HepG2 (cell line): ENCODE results near the gene CARMIL3. TPM values are rescaled to one million over a fixed set of nuclear protein-coding genes. Genes with fewer than 3 reads are reported as not detected.

Experiments used
- ATAC-seq: fragments of 200-7000 bp; cut with Tn5 transposase; 3 replicates; pipeline ENCODE4 v1.9.1; 2020; ENCODE audit warnings: mild to moderate bottlenecking, moderate library complexity
- BruUV-seq: library from RNA; stranded (reverse); fragments of 400-500 nt; replicated peaks from 2 replicates; lab custom pipeline; 2021; lab: Mats Ljungman, UMichigan
- CTCF ChIA-PET: fragments of 300-600 bp; formaldehyde crosslinking; extraction: SDS; loops from one replicate; lab custom pipeline; 2021; ENCODE audit warnings: low total read pairs, inconsistent platforms, low intra/inter-chr PET ratio; lab: Yijun Ruan, JAX
- POLR2A ChIA-PET: fragments of 350-600 bp; sonication (Branson Sonifier 250); formaldehyde crosslinking; loops from one replicate; lab custom pipeline; 2020; ENCODE audit warnings: antibody characterized with exemption, inconsistent platforms; lab: Yijun Ruan, JAX
- DNase-seq: peaks from one replicate; pipeline ENCODE4 v3.0.0-alpha.2; 2015; ENCODE audit warnings: low spot score
- FAIRE-seq: peaks from 3 replicates; lab custom pipeline; 2011; peaks lifted over from hg19 to GRCh38; lab: Jason Lieb, UNC
- H2AFZ ChIP-seq: one replicate; pipeline ENCODE4 v1.6.1; 2011; ENCODE audit warnings: low read length, inconsistent platforms
- H3K27ac ChIP-seq: fragments of 300-600 bp; 3 replicates; pipeline ENCODE4 v1.8.0; 2011; ENCODE audit warnings: mixed run types, mild to moderate bottlenecking, mixed read lengths, low read length, inconsistent platforms; ENCODE audit not compliant: insufficient read depth; ENCODE audit errors: extremely low read length
- H3K27me3 ChIP-seq, 2 experiments: fragments of 200-600 bp in 1 of 2; 2 replicates in 1 of 2; 3 replicates in 1 of 2; pipeline versions ENCODE4 v1.6.0 to v1.8.0; 2011; ENCODE audit warnings: low read length in 2 of 2, mild to moderate bottlenecking in 2 of 2, moderate library complexity in 2 of 2, inconsistent platforms in 1 of 2; ENCODE audit not compliant: insufficient read depth in 2 of 2, control insufficient read depth in 1 of 2
- H3K36me3 ChIP-seq, 2 experiments: fragments of 200-600 bp in 1 of 2; replicated peaks in 1 of 2; 2 replicates in 1 of 2; 3 replicates in 1 of 2; pipeline versions ENCODE4 v1.5.1 to v1.8.0; 2011; ENCODE audit warnings: low read length in 2 of 2, inconsistent platforms in 1 of 2; ENCODE audit not compliant: insufficient read depth in 2 of 2, control insufficient read depth in 1 of 2
- H3K4me1 ChIP-seq: 2 replicates; pipeline ENCODE4 v1.5.1; 2012; ENCODE audit warnings: low read length, inconsistent platforms; ENCODE audit not compliant: insufficient read depth
- H3K4me2 ChIP-seq: 2 replicates; pipeline ENCODE4 v1.6.0; 2011; ENCODE audit warnings: low read depth, low read length, inconsistent platforms
- H3K4me3 ChIP-seq, 3 experiments: fragments of 200-600 bp in 1 of 3; sonication (generic), shearing (Covaris generic) in 1 of 3; replicated peaks in 1 of 3; 2 replicates each; pipeline ENCODE4 v1.5.1; 2011 to 2016; ENCODE audit warnings: low read length in 3 of 3, inconsistent platforms in 2 of 3, low read depth in 2 of 3, mild to moderate bottlenecking in 2 of 3, control low read depth in 1 of 3, mixed read lengths in 1 of 3; ENCODE audit not compliant: insufficient read depth in 1 of 3
- H3K79me2 ChIP-seq: one replicate; pipeline ENCODE4 v1.6.1; 2011; ENCODE audit warnings: low read length, inconsistent platforms; ENCODE audit not compliant: insufficient read depth
- H3K9ac ChIP-seq: 2 replicates; pipeline ENCODE4 v1.6.0; 2011; ENCODE audit warnings: mild to moderate bottlenecking, low read depth, low read length, inconsistent platforms; ENCODE audit not compliant: insufficient read depth
- H3K9me3 ChIP-seq: 2 replicates; pipeline ENCODE4 v1.5.1; 2012; ENCODE audit warnings: mild to moderate bottlenecking, low read length
- H4K20me1 ChIP-seq: 2 replicates; pipeline ENCODE4 v1.6.0; 2011; ENCODE audit warnings: inconsistent platforms, mild to moderate bottlenecking, low read length, moderate library complexity; ENCODE audit not compliant: insufficient read depth
- ARHGAP35 ChIP-seq: sonication (generic); formaldehyde crosslinking; IDR thresholded peaks from 2 replicates; pipeline ENCODE4 v1.9.0; 2022; ENCODE audit warnings: mild to moderate bottlenecking, inconsistent platforms, moderate library complexity, missing genetic modification reagents, borderline replicate concordance
- BCL3 ChIP-seq: sonication (generic); formaldehyde crosslinking; IDR thresholded peaks from 2 replicates; pipeline ENCODE4 v1.5.1; 2020; ENCODE audit warnings: mild to moderate bottlenecking, missing genetic modification reagents, moderate library complexity
- HES4 ChIP-seq: sonication (generic); formaldehyde crosslinking; IDR thresholded peaks from 2 replicates; pipeline ENCODE4 v1.9.0; 2021; ENCODE audit warnings: mild to moderate bottlenecking, missing genetic modification reagents, borderline replicate concordance
- KLF6 ChIP-seq: IDR thresholded peaks from 2 replicates; pipeline ENCODE4 v1.8.0; 2016; ENCODE audit warnings: missing biosample characterization, missing genetic modification reagents
- NR2C2 ChIP-seq: sonication (generic); formaldehyde crosslinking; IDR thresholded peaks from 2 replicates; pipeline ENCODE4 v1.4.0; 2020; ENCODE audit warnings: missing genetic modification reagents, mild to moderate bottlenecking, moderate library complexity, borderline replicate concordance
- SRSF1 ChIP-seq: fragments of 200-400 bp; formaldehyde crosslinking; optimal IDR thresholded peaks from 2 replicates; pipeline ENCODE3; 2017; ENCODE audit warnings: mild to moderate bottlenecking, low read depth, low read length, moderate library complexity
- SRSF9 ChIP-seq: fragments of 200-400 bp; formaldehyde crosslinking; IDR thresholded peaks from 2 replicates; pipeline ENCODE4 v1.6.1; 2018; ENCODE audit warnings: borderline replicate concordance, mild to moderate bottlenecking, low read depth, low read length; ENCODE audit not compliant: insufficient read depth, poor library complexity, severe bottlenecking
- ZNF709 ChIP-seq: sonication (generic); formaldehyde crosslinking; IDR thresholded peaks from 2 replicates; pipeline ENCODE4 v1.5.0; 2020; ENCODE audit warnings: mild to moderate bottlenecking, missing genetic modification reagents
- WGBS: methylation state at CpG from one replicate; pipeline ENCODE4 v1.1.6; 2017; ENCODE audit warnings: low lambda C conversion rate; 5-methylcytosine and 5-hydroxymethylcytosine counted together
- in situ Hi-C: cut with HindIII; loops from 2 replicates; pipeline ENCODE4 v1.10.0; 2017; ENCODE audit warnings: low pct_unique_long_range_greater_than_20kb; ENCODE audit not compliant: extremely low pct_ligation_motif_present
- intact Hi-C: fragments of 100-400 bp; cut with micrococcal nuclease; formaldehyde crosslinking; loops from one replicate; pipeline ENCODE4 v1.10.0; 2022; ENCODE audit not compliant: unreplicated experiment
- polyA plus RNA-seq, 8 experiments: library from polyadenylated mRNA; depleted of rRNA in 3 of 8; stranded (reverse) in 7 of 8; unstranded in 1 of 8; fragments of >200 nt; fragmentation: Illumina TruSeq in 4 of 8; extraction: Trizol in 4 of 8; gene quantifications; 2 replicates each; pipeline versions ENCODE4 v1.2.1 to v1.2.3, GENCODE V29; 2011 to 2016; ENCODE audit warnings: low read depth in 4 of 8, missing spikeins in 1 of 8, mixed read lengths in 1 of 8; ENCODE audit not compliant: insufficient read depth in 1 of 8
- total RNA-seq, 5 experiments: library from RNA; depleted of rRNA; stranded (reverse); fragments of >200 nt; fragmentation: Illumina TruSeq; extraction: Trizol; gene quantifications; 2 replicates each; pipeline ENCODE4 v1.2.3, GENCODE V29; 2016; ENCODE audit warnings: low read depth in 1 of 5
- TF ChIP-seq, protein P1 (sequence below): sonication (generic); formaldehyde crosslinking; IDR thresholded peaks from 2 replicates; pipeline ENCODE4 v1.4.0; 2020; ENCODE audit warnings: mild to moderate bottlenecking, missing genetic modification reagents
- TF ChIP-seq, protein P2 (sequence below): sonication (generic); formaldehyde crosslinking; IDR thresholded peaks from 2 replicates; pipeline ENCODE4 v1.8.0; 2022; ENCODE audit warnings: mild to moderate bottlenecking, missing genetic modification reagents, moderate library complexity

The CARMIL3 gene
- total and polyA plus RNA-seq, 2 of the 13 experiments (the other 11 are each of a cell fraction or from before 2014, with no cell fraction given), result 0.27 to 0.55 TPM

DNA sequence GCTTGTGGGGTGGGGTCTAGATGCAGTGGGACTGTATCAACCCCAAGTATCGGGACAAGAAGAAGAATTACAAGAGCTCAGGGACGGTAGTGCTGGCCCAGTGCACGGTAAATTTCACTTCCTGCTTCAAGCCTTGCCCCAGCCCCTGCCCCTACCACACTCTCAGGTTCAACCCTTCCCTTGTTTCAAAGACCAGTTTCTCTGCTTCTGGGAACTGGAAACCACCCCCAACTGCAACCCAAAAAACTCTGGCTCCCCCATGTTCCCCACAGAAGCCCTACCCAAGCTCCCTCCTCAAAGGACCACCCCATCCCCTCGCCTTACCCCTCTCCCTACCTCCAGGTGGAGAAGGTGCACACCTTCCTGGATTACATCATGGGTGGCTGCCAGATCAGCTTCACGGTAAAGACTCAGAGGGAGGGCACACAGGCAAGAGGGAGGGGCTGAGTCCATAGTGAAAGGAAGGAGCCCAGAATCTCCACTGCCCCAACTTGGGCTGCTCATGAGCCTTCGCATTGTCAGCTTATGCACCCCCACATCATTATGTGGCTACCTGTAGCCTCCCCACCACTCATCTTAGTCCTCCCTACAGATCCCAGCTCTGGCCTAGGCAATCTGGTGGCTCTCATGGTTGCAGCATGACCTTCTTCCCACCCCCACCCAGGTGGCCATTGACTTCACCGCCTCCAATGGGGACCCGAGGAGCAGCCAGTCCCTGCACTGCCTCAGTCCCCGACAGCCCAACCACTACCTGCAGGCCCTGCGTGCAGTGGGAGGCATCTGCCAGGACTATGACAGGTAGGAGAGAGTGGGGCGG lies 23.9 kb downstream of the CARMIL3 start (continued):
- TF ChIP-seq ZNF709 (CRISPR knock-in tag), result no peak
- 0 out of 2 replicates have a peak, but pooled peaks have one; percentile 4 for TF ChIP-seq HES4 (CRISPR knock-in tag)
- TF ChIP-seq ARHGAP35 (CRISPR knock-in tag), result peak; percentile 65; the same call in 1 of the 2 replicates

GRCh38 chr14:24076302-24076601 lies 24.4 kb downstream of the CARMIL3 start:
- FAIRE-seq (no peak), ATAC-seq (no peak), DNase-seq (no peak)
- Histone ChIP-seq H3K4me2 (no peak overlapping the region), H3K27ac (no peak overlapping the region), H3K9me3 (no peaks in the 10 kb centered on the region), H3K4me3 (no peak overlapping the region), H3K4me1 (peaks cover 37% of the 10 kb centered on the region), H3K9ac (no peak overlapping the region), H2AFZ (no peak overlapping the region), H3K36me3 (no peaks in the 10 kb centered on the region), H3K27me3 (peaks cover 15 to 65% of the 10 kb centered on the region in 2 experiments), H4K20me1 (no peaks in the 10 kb centered on the region), H3K79me2 (no peaks in the 10 kb centered on the region)
- BruUV-seq, result no TSS peak
- in situ Hi-C loops (no loop called here), intact Hi-C loops (no loop called here)
- ChIA-PET CTCF (no interaction called here), POLR2A (interaction anchor here (2.7 to 8.3 kb wide), 2 partner anchors 18 to 19 kb away, joined by 15 to 68 read pairs; partner anchors contain the start of gene PCK2)
- 32% methylated on average over 10 of the region's 10 CpGs for WGBS
- TF ChIP-seq NR2C2 (CRISPR knock-in tag), result peak; percentile 66
- TF ChIP-seq, protein P1, sequence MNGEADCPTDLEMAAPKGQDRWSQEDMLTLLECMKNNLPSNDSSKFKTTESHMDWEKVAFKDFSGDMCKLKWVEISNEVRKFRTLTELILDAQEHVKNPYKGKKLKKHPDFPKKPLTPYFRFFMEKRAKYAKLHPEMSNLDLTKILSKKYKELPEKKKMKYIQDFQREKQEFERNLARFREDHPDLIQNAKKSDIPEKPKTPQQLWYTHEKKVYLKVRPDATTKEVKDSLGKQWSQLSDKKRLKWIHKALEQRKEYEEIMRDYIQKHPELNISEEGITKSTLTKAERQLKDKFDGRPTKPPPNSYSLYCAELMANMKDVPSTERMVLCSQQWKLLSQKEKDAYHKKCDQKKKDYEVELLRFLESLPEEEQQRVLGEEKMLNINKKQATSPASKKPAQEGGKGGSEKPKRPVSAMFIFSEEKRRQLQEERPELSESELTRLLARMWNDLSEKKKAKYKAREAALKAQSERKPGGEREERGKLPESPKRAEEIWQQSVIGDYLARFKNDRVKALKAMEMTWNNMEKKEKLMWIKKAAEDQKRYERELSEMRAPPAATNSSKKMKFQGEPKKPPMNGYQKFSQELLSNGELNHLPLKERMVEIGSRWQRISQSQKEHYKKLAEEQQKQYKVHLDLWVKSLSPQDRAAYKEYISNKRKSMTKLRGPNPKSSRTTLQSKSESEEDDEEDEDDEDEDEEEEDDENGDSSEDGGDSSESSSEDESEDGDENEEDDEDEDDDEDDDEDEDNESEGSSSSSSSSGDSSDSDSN, result no peak
- 0 out of 2 replicates have a peak, but pooled peaks have one; percentile 41 for TF ChIP-seq BCL3 (CRISPR knock-in tag)
- TF ChIP-seq SRSF9, result no peak
- TF ChIP-seq, protein P2, sequence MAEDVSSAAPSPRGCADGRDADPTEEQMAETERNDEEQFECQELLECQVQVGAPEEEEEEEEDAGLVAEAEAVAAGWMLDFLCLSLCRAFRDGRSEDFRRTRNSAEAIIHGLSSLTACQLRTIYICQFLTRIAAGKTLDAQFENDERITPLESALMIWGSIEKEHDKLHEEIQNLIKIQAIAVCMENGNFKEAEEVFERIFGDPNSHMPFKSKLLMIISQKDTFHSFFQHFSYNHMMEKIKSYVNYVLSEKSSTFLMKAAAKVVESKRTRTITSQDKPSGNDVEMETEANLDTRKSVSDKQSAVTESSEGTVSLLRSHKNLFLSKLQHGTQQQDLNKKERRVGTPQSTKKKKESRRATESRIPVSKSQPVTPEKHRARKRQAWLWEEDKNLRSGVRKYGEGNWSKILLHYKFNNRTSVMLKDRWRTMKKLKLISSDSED, result peak; percentile 54; the same call in 1 of the 2 replicates
- peak; percentile 46 for TF ChIP-seq SRSF1
- TF ChIP-seq KLF6 (CRISPR knock-in tag), result no peak
- TF ChIP-seq HES4 (CRISPR knock-in tag), result 0 out of 2 replicates have a peak, but pooled peaks have one; percentile 3
